ENCODE data around the gene CHD9NB.
"Not testable (repeated sequence)": the region's sequence is repeated elsewhere in the genome, so short reads cannot be mapped to it uniquely, and the experiment has no call there.

CHD9NB gene

GRCh38 chr16:53056392-53056881 lies 3.7 kb upstream of the CHD9NB start:
- peak; percentile 76 for DNase-seq (ENCODE audit: low read depth)

GRCh38 chr16:53055541-53056391 lies 3.1 kb upstream of the CHD9NB start:
- peak; percentile 67 for DNase-seq (ENCODE audit: low read depth)

- DNase-seq (ENCODE audit: low read depth), result peak; percentile 87
Observed at GRCh38 chr16:53054670-53055485, 2.2 kb upstream of the CHD9NB start, which contains the start of gene CHD9. TSS of gene CHD9 (plus strand) at chr16:53054991. CDS start at chr16:53156090, 101,099 bp downstream.

GRCh38 chr16:53053967-53054669 lies 1.4 kb upstream of the CHD9NB start:
- DNase-seq (ENCODE audit: low read depth), result no peak

- DNase-seq (ENCODE audit: low read depth), result not testable (repeated sequence)
Observed at GRCh38 chr16:53051255-53051654, 1.4 kb downstream of the CHD9NB start.

GRCh38 chr16:53048139-53048915 lies 4.4 kb downstream of the CHD9NB start:
- no peak for DNase-seq (ENCODE audit: low read depth)

DNA sequence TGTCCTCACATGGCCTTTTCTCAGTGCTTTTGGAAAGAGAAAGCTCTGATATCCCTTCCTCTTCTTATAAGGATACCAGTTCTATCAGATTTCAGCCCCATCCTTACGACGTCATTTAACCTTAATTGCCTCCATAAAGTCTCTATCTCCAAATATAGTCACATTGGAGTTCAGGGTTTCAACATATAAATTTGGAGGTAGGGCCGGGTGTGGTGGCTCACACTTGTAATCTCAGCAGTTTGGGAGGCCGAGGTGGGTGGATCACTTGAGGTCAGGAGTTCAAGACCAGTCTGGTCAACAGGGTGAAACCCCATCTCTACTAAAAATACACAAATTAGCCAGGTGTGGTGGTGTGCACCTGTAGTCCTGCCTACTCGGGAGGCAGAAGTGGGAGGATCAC lies 5.2 kb downstream of the CHD9NB start:
- not testable (repeated sequence) for DNase-seq (ENCODE audit: low read depth)

GRCh38 chr16:53045341-53046220 lies 7.1 kb downstream of the CHD9NB start:
- DNase-seq (ENCODE audit: low read depth), result no peak

DNA sequence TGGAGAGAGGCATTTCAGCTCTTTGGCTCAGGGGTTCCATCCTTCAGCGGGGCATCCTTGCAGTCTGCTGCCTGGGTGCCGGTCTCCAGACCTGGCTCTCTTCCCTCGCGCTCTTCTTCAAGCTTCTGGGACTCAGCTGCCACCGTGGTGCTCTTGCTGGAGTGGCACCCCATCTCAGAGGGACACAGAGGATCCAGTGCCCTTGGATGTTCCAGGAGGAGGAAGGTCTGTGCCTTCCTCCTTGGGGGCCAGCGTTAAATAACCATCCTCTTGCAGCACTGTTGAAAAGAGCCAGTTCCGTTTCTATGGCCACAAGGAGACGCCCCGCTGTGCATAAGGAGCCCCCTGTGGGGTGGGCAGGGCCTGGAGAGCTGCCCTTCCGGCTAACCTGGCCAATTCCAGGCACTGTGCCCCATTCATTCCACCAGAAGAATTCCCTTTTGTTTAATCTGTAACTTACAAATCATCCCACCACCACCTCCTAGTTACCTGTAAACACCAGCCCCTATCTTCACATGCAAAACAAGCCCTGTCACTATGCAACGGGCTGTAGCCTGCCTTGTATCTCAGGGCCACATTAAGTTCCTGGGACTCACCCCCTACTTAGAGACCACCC lies 8.6 kb downstream of the CHD9NB start:
- DNase-seq (ENCODE audit: low read depth), result no peak

DNA sequence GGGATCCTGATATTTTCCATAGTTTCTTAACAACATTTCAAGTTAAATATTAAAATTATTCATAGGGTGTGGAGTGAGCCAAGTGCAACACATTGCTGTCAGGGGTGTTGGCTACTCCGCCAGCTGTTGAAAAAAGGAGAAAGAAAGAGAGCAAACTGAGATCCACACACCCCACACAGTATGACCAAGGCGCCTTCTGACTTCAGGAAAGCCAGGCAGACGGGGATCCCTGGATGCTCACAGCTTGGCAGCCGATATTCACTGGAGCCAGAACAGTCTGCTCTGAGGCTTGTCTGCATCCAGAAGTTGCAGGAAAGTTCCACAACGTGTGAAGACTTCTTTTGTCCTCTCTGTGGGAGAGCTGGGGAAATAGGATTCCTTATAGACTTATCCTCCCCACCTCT lies 9.3 kb downstream of the CHD9NB start:
- DNase-seq (ENCODE audit: low read depth), result no peak

DNA sequence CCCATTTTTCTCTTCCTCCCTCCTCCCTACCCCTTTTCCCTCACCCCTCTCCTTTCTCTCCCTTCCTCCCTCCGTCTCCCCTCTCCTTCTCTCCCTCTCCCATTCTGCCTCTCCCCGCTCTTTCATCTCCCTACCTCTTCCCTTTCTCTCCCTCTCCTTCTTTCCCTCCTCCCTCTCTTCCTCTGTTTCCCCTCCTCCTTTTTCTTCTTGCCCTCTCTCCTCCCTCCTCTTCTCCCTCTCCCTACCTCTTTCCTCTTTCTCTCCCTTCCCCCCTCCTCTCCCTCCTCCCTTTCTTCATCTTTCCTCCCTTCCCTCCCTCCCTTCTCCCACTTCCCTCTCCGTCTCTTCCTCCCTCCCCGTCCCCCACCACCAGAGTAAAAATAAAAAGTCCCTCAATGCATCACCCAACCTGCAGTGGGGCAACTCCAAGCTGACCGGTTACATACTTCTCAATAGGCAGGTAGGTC lies 10.4 kb downstream of the CHD9NB start:
- no peak for DNase-seq (ENCODE audit: low read depth)

DNA sequence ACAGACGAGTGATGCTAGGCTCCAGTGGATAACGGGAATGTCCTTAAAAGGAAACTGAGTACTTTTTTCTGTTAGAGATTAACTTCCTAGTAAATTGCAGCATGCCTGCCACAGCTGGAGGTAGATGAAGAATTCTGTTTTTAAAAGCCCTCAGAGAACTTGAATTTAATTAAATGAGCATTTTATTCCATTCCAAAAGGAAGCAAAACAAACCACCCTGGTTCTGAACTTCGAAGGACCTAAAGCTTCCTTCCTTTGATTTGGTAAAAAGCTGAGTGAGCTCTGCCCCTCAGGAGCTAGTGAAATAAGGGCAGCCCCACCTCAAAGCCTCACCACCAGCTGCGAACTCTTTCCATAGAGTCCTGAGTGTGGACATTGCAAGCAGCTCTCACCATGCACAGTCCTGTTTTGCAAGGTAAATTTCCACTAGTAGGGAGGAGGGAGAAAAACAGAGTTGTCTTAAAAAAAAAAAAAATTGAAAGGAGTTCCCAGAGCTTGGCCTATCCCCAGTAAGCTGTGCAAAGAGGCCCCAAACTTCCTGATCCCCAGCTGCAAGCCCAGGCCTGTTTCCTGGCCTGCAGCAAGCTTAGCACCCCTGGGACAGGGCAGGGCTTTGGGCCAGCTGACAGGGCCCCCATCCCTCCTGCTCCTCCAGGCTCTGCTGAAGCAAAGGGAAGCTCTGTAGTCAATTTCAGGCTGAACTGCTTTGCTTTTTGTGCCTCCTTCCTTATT lies 11.2 kb downstream of the CHD9NB start:
- DNase-seq (ENCODE audit: low read depth), result no peak

- DNase-seq (ENCODE audit: low read depth), result no peak
Observed at GRCh38 chr16:53040788-53041187, 11.9 kb downstream of the CHD9NB start.

GRCh38 chr16:53036711-53037110 lies 16.0 kb downstream of the CHD9NB start:
- not testable (repeated sequence) for DNase-seq (ENCODE audit: low read depth)

DNA sequence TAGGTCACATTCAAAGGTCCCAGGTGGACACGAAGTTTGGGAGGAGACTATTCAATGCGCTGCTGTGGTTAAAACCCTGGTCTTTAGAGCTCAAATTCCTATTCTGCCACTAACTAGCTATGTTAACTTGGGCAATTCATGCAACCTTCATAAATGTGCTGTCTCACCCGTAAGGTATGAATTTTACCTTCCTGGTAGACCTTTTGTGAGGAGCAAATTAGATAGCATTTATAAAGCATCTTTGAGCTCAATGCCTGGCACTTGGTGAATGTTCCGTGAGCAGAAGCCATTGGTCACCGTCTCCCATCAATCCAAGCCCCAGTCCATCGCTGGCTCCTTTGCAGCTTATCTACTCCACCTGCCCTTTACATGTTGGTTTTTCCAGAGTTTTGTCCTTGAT lies 16.6 kb downstream of the CHD9NB start:
- no peak for DNase-seq (ENCODE audit: low read depth)

GRCh38 chr16:53035176-53035942 lies 17.3 kb downstream of the CHD9NB start:
- no peak for DNase-seq (ENCODE audit: low read depth)

DNA sequence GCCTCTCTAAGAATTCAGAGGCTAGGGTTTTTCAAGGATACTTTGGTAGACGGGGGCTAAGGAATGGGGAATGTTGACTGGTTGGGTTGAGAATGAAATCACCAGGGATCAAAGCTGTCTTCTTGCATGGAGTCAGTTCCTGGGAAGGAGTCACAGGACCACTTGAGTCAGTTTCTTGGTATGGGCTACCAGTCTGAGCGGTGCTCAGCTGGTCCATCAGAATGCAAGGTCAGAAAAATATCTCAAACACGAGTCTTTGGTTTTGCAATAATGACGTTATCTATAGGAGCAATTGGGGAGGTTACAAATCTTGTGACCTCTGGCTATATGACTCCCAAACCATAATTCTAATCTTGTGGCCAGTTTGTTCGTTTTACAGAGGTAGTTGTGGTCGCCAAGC lies 18.4 kb downstream of the CHD9NB start:
- DNase-seq (ENCODE audit: low read depth), result peak; percentile 40

DNA sequence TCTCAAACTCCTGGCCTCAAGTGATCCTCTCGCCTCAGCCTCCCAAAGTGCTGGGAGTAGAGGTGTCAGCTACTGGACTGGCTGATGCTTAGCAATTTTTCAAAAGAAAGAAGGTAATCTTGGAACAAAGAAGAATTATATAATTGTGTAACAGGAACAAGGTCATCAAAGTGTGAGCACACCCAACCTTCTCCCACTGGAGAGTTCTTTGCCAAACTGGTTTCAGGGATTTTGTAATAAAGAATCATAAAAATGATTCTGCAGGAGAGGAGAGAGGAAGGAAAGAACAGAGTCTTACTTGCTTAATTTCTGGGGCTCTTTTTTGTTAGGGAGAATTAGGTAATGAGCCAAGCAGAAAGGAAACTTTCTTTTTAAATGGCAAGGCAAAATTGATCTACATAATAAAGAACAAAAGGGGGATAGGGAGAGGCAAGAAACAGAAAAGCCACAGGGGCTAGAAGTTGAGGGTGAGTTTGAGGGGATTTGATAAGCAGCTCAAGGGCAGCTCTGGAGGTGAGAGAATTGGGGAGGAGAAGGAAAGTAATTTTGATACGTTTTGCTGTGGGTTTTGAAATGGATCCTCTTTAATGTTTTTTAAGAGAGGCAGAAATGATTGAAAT lies 21.3 kb downstream of the CHD9NB start:
- DNase-seq (ENCODE audit: low read depth), result no peak
